ENCODE measurements around the gene PLAAT5. TPM values are rescaled to one million over a fixed set of nuclear protein-coding genes. Genes with fewer than 3 reads are reported as not detected.

PLAAT5 gene
- total and polyA plus RNA-seq, 2 of the 4 experiments (the other 2 are of a cell fraction) = not detected

GRCh38 chr11:63523151-63523550 is 32.2 kb upstream of the PLAAT5 start:
- ATAC-seq (ENCODE audit: low read depth) (no peak), DNase-seq (no peak)
- peaks cover 4% of the 10 kb centered on the region; the same call in 1 of the 2 replicates for H3K4me1 ChIP-seq (ENCODE audit: control insufficient read depth, insufficient read depth, low read length)
- no peak overlapping the region for H2BK5ac ChIP-seq (ENCODE audit: low read depth, low read length, poor library complexity, severe bottlenecking)
- no peaks in the 10 kb centered on the region for H3K9me1 ChIP-seq (ENCODE audit: insufficient read depth, low read length)
- dilution Hi-C loops (cut with HindIII; ENCODE audit: low sequenced_read_pairs, unreplicated experiment) (no loop called here), intact Hi-C loops (cut with micrococcal nuclease) (no loop called here), in situ Hi-C loops (cut with MboI; ENCODE audit: low sequenced_read_pairs) (no loop called here)
- no peak overlapping the region for H3K56ac ChIP-seq (ENCODE audit: extremely low read depth, insufficient read depth, low read length)
- no peak overlapping the region for H2AK5ac ChIP-seq (ENCODE audit: low read depth, low read length)
- H2BK15ac ChIP-seq (ENCODE audit: low read depth, low read length) = no peak overlapping the region
- ChIA-PET POLR2A (ENCODE audit: unreplicated experiment) (interaction anchor here (0.6 kb wide), 1 partner anchor 13 kb away, joined by 3 read pairs; the partner anchor contains the start of gene PLAAT4), CTCF (no interaction called here)
- 50% methylated on average over 1 of the region's 7 CpGs; no CpG with 5 or more reads in 1 of the 2 experiments for WGBS, 2 experiments (ENCODE audit: extremely low coverage in 2 of 2, insufficient read length in 1 of 2)
- BruUV-seq (replicated peaks) = no TSS peak
- no peak overlapping the region for H3K18ac ChIP-seq (ENCODE audit: low read depth, low read length)
- no peak overlapping the region for H2AK9ac ChIP-seq (replicated peaks; ENCODE audit: low read depth, low read length, poor library complexity)
- H3K4me2 ChIP-seq (ENCODE audit: low read depth, low read length) = no peak overlapping the region
- H3K9ac ChIP-seq (ENCODE audit: low read depth, low read length) = no peak overlapping the region
- no peaks in the 10 kb centered on the region for H4K20me1 ChIP-seq (ENCODE audit: insufficient read depth, low read length)
- no peak overlapping the region for H4K8ac ChIP-seq (ENCODE audit: low read depth in 2 of 2, low read length in 2 of 2)
- H2AFZ ChIP-seq (replicated peaks; ENCODE audit: low read length, poor library complexity) = no peak overlapping the region
- no peak for TF ChIP-seq POLR2A (IDR thresholded peaks at IDR 0.05; ENCODE audit: low read depth, low read length)
- TF ChIP-seq CEBPB (IDR thresholded peaks at IDR 0.05; ENCODE audit: low read depth, low read length) = no peak
- no peak for TF ChIP-seq USF2 (IDR thresholded peaks at IDR 0.05; ENCODE audit: low read depth, low read length)
- no peak for TF ChIP-seq RFX5 (IDR thresholded peaks at IDR 0.05; ENCODE audit: low read depth, low read length)
- no peak for TF ChIP-seq RAD21 (IDR thresholded peaks at IDR 0.05; ENCODE audit: low read length)
- TF ChIP-seq MAFK (IDR thresholded peaks at IDR 0.05; ENCODE audit: low read depth, low read length) = no peak
- TF ChIP-seq RCOR1 (IDR thresholded peaks at IDR 0.05; ENCODE audit: insufficient replicate concordance, low read length) = no peak
- TF ChIP-seq NFE2L2 (IDR thresholded peaks at IDR 0.05; ENCODE audit: low read depth, low read length) = no peak
- no peak for TF ChIP-seq CHD1 (IDR thresholded peaks at IDR 0.05; ENCODE audit: low read depth, low read length)
- TF ChIP-seq BHLHE40 (IDR thresholded peaks at IDR 0.05; ENCODE audit: low read depth, low read length) = no peak
- no peak for TF ChIP-seq FOS (IDR thresholded peaks at IDR 0.05; ENCODE audit: low read depth, low read length)
- TF ChIP-seq MXI1 (IDR thresholded peaks at IDR 0.05; ENCODE audit: borderline replicate concordance, low read depth, low read length) = no peak
- no peak for TF ChIP-seq ELK1 (IDR thresholded peaks at IDR 0.05; ENCODE audit: borderline replicate concordance, low read depth, low read length)
- no peak for TF ChIP-seq MAZ (IDR thresholded peaks at IDR 0.05; ENCODE audit: borderline replicate concordance, low read depth, low read length)
- no peak for TF ChIP-seq CTCF (conservative IDR thresholded peaks at IDR 0.05; ENCODE audit: low read depth, low read length)
- no peak for TF ChIP-seq SMC3 (IDR thresholded peaks at IDR 0.05; ENCODE audit: low read depth, low read length)
- H4K5ac ChIP-seq (ENCODE audit: low read depth, low read length) = no peak overlapping the region
- H3K27ac ChIP-seq (ENCODE audit: insufficient read depth, low read length) = no peak overlapping the region
- H3K4me3 ChIP-seq (ENCODE audit: insufficient read depth, low read depth, low read length) = no peak overlapping the region
- H2BK20ac ChIP-seq (ENCODE audit: low read depth, low read length) = no peak overlapping the region
- H2BK120ac ChIP-seq (ENCODE audit: low read depth, low read length) = no peak overlapping the region
- no peaks in the 10 kb centered on the region for H3K79me1 ChIP-seq (ENCODE audit: low read depth in 1 of 2, low read length in 2 of 2)
- H4K91ac ChIP-seq (ENCODE audit: insufficient read depth, low read depth, low read length) = no peak overlapping the region
- peaks cover 3% of the 10 kb centered on the region; the same call in 1 of the 2 replicates for H3K9me3 ChIP-seq (ENCODE audit: control insufficient read depth, insufficient read depth, low read length)
- H3K23ac ChIP-seq (ENCODE audit: low read depth, low read length) = no peak overlapping the region
- no peak overlapping the region for H3K4ac ChIP-seq (ENCODE audit: low read depth, low read length)
- no peak overlapping the region for H3K14ac ChIP-seq (replicated peaks; ENCODE audit: low read depth, low read length)
- H3K27me3 ChIP-seq (ENCODE audit: control insufficient read depth, insufficient read depth, low read length) = no peaks in the 10 kb centered on the region
- H3K36me3 ChIP-seq (ENCODE audit: control insufficient read depth, insufficient read depth, low read length) = no peaks in the 10 kb centered on the region
